Ishikawa (cell line): ENCODE data around the gene SH3PXD2A.

Experiments
- CEBPB ChIP-seq: IDR thresholded peaks from 2 replicates; pipeline ENCODE4 v1.6.1; 2012
- CREB1 ChIP-seq: IDR thresholded peaks from 2 replicates; pipeline ENCODE4 v1.6.1; 2012; ENCODE audit warnings: low read depth
- EGR1 ChIP-seq: IDR thresholded peaks from 2 replicates; pipeline ENCODE4 v1.6.1; 2012
- EP300 ChIP-seq: IDR thresholded peaks from 2 replicates; pipeline ENCODE4 v1.6.1; 2012; ENCODE audit warnings: borderline replicate concordance
- FOXM1 ChIP-seq: IDR thresholded peaks from 2 replicates; pipeline ENCODE4 v1.6.1; 2012; ENCODE audit warnings: low read depth, borderline replicate concordance
- NFIC ChIP-seq: IDR thresholded peaks from 2 replicates; pipeline ENCODE4 v1.6.1; 2012
- RAD21 ChIP-seq: IDR thresholded peaks from 2 replicates; pipeline ENCODE4 v1.6.1; 2012; ENCODE audit warnings: low read depth
- TAF1 ChIP-seq: IDR thresholded peaks from 2 replicates; pipeline ENCODE4 v1.6.1; 2012; ENCODE audit warnings: low read depth, mild to moderate bottlenecking
- TCF12 ChIP-seq: IDR thresholded peaks from 2 replicates; pipeline ENCODE4 v1.6.1; 2012; ENCODE audit warnings: low read depth
- TEAD4 ChIP-seq: IDR thresholded peaks from 2 replicates; pipeline ENCODE4 v1.6.1; 2012
- YY1 ChIP-seq: IDR thresholded peaks from 2 replicates; pipeline ENCODE4 v1.6.1; 2012; ENCODE audit warnings: low read depth
- ZBTB7A ChIP-seq: IDR thresholded peaks from 2 replicates; pipeline ENCODE4 v1.6.1; 2012; ENCODE audit warnings: low read depth
- TF ChIP-seq, protein P1 (sequence below): IDR thresholded peaks from 2 replicates; pipeline ENCODE4 v1.6.1; 2012
- TF ChIP-seq, protein P2 (sequence below): IDR thresholded peaks from 2 replicates; pipeline ENCODE4 v1.6.1; 2012; ENCODE audit warnings: low read depth, mild to moderate bottlenecking
- TF ChIP-seq, protein P3 (sequence below): IDR thresholded peaks from 2 replicates; pipeline ENCODE4 v1.6.1; 2012

SH3PXD2A gene

DNA sequence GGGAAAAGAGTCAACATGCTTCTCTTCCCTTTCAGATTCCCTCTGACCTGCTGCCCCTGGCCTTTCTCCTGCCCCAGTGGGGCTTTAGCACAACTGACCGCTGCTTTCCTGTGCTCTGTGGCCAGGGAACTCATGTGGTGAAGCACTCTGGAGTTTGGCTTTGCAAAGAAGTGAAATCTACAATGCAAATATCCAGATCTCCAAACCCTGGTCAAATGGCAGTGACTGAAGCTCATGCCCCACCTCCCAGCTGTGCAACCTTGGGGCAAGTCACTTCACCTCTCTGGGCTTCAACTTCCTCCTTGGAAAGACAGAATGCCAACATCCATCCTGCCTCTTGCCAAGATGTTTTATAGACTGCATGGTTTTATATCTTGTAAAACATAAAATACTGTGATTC, 204.0 kb downstream of the SH3PXD2A start:
- TF ChIP-seq EP300 = no peak
- no peak for TF ChIP-seq RAD21
- no peak for TF ChIP-seq NFIC
- no peak for TF ChIP-seq EGR1
- TF ChIP-seq TAF1 = no peak
- TF ChIP-seq CREB1 = no peak
- TF ChIP-seq, protein P1, sequence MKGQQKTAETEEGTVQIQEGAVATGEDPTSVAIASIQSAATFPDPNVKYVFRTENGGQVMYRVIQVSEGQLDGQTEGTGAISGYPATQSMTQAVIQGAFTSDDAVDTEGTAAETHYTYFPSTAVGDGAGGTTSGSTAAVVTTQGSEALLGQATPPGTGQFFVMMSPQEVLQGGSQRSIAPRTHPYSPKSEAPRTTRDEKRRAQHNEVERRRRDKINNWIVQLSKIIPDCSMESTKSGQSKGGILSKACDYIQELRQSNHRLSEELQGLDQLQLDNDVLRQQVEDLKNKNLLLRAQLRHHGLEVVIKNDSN = no peak
- TF ChIP-seq, protein P2, sequence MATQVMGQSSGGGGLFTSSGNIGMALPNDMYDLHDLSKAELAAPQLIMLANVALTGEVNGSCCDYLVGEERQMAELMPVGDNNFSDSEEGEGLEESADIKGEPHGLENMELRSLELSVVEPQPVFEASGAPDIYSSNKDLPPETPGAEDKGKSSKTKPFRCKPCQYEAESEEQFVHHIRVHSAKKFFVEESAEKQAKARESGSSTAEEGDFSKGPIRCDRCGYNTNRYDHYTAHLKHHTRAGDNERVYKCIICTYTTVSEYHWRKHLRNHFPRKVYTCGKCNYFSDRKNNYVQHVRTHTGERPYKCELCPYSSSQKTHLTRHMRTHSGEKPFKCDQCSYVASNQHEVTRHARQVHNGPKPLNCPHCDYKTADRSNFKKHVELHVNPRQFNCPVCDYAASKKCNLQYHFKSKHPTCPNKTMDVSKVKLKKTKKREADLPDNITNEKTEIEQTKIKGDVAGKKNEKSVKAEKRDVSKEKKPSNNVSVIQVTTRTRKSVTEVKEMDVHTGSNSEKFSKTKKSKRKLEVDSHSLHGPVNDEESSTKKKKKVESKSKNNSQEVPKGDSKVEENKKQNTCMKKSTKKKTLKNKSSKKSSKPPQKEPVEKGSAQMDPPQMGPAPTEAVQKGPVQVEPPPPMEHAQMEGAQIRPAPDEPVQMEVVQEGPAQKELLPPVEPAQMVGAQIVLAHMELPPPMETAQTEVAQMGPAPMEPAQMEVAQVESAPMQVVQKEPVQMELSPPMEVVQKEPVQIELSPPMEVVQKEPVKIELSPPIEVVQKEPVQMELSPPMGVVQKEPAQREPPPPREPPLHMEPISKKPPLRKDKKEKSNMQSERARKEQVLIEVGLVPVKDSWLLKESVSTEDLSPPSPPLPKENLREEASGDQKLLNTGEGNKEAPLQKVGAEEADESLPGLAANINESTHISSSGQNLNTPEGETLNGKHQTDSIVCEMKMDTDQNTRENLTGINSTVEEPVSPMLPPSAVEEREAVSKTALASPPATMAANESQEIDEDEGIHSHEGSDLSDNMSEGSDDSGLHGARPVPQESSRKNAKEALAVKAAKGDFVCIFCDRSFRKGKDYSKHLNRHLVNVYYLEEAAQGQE = no peak
- TF ChIP-seq FOXM1 = no peak
- no peak for TF ChIP-seq YY1
- TF ChIP-seq TCF12 = no peak
- no peak for TF ChIP-seq CEBPB
- TF ChIP-seq TEAD4 = no peak
- TF ChIP-seq ZBTB7A = no peak
- TF ChIP-seq, protein P3, sequence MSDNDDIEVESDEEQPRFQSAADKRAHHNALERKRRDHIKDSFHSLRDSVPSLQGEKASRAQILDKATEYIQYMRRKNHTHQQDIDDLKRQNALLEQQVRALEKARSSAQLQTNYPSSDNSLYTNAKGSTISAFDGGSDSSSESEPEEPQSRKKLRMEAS = no peak

DNA sequence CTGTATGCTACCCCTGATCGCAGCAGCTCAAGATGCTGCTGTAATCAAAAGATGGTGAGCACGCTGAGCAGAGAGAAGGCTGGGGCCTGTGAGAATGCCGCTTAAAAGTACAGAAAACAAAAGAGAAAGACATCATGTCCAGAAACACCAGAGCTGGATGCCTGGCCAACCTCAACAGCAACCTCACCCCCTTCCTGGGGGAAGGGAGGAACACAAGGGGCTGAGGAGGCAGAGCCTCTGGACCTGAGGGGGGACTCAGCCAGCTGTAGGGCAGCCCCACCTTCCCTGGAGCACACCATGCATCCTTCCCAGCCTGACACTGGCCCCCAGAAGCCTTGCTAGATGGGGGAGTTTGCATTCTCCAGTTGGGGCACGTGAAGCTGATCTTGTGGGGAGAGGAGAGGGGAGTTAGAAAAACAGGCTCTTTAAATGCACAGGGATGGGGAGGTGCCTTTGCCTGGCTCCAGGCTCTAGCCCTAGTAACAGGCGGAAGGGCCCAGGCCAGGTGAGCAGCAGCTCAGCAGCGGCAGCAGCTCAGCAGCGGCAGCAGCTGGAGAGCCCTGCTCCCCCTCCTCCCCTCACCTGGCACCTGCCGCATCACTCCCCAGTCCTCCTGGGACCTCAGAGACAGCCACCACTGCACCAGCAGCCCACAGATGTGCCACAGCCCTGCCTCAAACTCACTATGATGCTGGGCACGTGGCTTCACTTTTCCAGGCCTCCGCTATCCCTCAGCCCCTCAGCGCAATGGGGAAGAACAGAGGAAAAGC, 205.5 kb downstream of the SH3PXD2A start:
- no peak for TF ChIP-seq TEAD4
- TF ChIP-seq EGR1 = no peak

DNA sequence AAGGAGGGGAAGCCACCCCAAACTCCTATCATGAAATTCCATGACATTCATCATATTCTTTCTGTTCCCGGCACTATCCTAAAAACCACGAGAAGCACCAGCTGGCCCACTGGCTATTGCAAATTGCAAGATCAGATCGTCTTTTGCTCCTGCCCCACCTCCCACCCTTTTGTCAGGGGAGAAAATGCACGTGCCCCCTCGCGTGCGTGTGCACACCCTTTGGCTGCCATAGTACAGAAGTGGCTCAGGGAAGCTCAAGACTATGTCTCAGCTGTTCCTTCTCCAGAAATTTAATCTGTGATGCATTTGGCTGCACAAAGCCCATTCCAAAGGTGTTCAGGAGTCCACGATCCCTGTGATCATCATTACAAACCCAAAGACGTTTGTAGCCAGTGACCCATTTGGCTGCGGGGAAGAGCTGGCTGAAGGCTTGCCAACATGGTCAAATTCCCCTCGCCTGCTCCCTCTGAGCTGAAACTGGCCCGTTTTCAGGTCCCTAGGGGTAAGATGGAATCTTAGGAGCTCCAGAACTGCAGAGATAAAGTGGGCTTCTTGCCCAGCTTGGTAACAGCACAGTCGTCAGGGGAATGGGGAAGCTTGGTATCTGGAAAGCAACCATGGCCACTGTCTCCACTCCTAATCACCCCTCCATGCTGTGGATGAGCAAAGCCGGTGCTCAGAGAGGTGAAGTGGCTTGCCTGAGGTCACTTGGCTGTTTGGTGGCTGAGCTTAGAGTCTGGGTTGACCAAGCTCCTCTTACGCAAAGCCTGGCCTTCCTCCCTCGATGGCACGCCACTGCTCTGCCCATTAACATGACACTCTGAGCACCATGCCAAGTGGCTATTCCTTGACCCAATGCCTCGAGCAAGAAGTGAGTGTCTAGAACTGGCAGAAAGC, 206.5 kb downstream of the SH3PXD2A start:
- TF ChIP-seq EP300 = no peak
- no peak for TF ChIP-seq EGR1
- TF ChIP-seq CREB1 = no peak
- TF ChIP-seq, protein P2 = no peak

DNA sequence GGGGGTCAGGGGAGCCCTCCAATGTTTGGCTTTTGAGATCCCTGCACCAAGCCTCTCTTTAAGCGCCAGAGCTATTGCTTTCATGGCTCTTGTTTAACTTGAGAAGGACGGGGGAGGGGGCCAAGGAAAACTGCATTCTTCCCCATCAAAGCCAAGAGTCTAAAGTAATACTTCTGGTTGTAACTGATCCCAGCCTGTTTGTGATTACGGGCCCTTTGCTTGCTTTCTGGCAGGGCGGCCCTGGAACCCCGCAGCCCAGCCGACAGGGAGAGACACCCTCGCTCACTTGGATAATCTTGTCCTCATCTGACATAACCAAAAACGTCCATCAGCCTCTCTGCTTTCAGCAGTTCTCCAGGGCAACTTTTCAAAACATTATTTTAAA, 207.1 kb downstream of the SH3PXD2A start:
- no peak for TF ChIP-seq TCF12
- no peak for TF ChIP-seq EGR1
- no peak for TF ChIP-seq YY1
- no peak for TF ChIP-seq TAF1
- no peak for TF ChIP-seq TEAD4
- no peak for TF ChIP-seq ZBTB7A
- TF ChIP-seq CEBPB = no peak
- TF ChIP-seq NFIC = no peak

DNA sequence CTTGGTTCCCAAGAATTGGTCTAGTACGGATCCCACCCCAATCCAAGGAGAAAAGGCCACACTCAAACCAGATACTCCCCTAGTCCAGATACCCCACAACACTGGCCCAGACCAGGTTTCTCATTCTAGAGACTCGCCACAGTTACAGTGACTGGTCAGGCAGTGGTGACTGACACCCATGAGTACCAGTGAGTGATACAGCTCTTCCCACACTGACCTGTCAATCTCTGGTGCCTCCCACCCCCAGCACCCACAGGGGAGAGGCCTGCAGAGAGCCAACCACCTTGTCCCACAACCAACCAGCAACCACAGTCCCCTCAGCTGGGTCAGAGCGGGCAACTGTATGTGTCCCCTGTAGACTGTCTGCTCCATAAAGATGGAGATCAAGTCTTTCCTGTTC, 209.1 kb downstream of the SH3PXD2A start:
- TF ChIP-seq ZBTB7A (no peak), CREB1 (no peak), EGR1 (no peak), EP300 (no peak), YY1 (no peak), TEAD4 (no peak), TAF1 (no peak), RAD21 (no peak)

DNA sequence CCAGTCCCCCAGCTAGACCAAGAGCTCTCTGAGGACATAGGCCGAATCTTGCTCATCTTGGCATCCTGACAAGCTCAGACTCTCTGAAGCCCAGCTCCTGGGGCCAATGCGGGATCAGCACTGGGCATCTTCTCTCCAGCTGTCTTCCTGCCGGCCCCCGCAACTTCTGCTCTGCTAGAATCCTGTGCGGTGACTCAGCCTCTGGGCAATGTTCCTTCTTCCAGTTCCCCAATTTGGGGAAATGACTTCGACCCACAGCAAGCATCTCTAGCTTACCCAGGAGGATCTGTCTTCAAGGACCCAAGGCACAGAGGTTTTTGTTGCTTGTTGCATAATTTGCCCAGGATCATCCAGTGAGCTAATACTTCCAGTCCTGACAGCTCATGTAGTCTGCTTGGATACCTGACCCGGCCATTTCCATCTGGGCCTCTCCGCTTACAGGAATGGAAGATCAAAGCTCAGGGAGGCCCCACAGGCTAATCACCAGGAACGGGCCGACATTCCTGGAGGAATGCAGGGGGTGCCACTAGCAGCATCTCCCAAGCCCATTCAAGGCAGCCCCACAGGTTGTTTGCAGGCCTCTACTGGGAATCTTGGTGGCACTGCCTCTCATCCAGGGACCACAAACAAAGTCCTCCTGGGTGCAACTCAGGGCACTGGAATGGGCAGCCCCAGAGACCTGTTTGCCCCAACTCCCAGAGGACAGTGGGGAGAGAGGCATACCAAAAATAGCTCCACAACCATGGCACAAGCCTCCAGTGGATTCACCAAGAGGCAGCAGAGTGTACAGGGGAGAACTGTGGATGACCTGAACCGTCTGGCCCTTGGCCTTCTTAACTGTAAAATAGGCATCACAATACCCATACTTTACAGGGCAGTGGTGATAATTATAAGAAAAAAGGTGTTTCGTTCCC, 210.0 kb downstream of the SH3PXD2A start:
- TF ChIP-seq EGR1 (no peak), NFIC (no peak), TAF1 (no peak), TCF12 (no peak), EP300 (no peak), YY1 (no peak)
- TF ChIP-seq, protein P1 = no peak
- TF ChIP-seq, protein P2 = no peak
